Trophoblast cell (in vitro differentiated cells and primary cell): ENCODE measurements around the gene NXN.
"Not testable (repeated sequence)": the region's sequence is repeated elsewhere in the genome, so short reads cannot be mapped to it uniquely, and the experiment has no call there.

ENCODE experiments used
- DNase-seq, 2 donors: peaks; one replicate each; pipeline ENCODE4 v3.0.0-alpha.2; 2016
- H2AFZ ChIP-seq: 2 replicates; pipeline ENCODE4 v1.6.1; 2013; ENCODE audit warnings: low read length, moderate library complexity, mild to moderate bottlenecking; ENCODE audit not compliant: insufficient read depth, poor library complexity
- H2AK5ac ChIP-seq: 2 replicates; pipeline ENCODE4 v1.6.1; 2013; ENCODE audit warnings: mild to moderate bottlenecking, low read length
- H2BK120ac ChIP-seq: 2 replicates; pipeline ENCODE4 v1.6.1; 2013; ENCODE audit warnings: low read length, mild to moderate bottlenecking, moderate library complexity; ENCODE audit not compliant: insufficient read depth, poor library complexity
- H2BK12ac ChIP-seq: 2 replicates; pipeline ENCODE4 v1.6.1; 2013; ENCODE audit warnings: mild to moderate bottlenecking, low read length, moderate library complexity
- H2BK5ac ChIP-seq: 2 replicates; pipeline ENCODE4 v1.6.1; 2013; ENCODE audit warnings: low read length, low read depth, moderate library complexity, mild to moderate bottlenecking; ENCODE audit not compliant: poor library complexity
- H3K14ac ChIP-seq: 2 replicates; pipeline ENCODE4 v1.6.1; 2013; ENCODE audit warnings: mild to moderate bottlenecking, low read length
- H3K18ac ChIP-seq: 2 replicates; pipeline ENCODE4 v1.6.1; 2013; ENCODE audit warnings: mild to moderate bottlenecking, low read length
- H3K23ac ChIP-seq: 2 replicates; pipeline ENCODE4 v1.6.1; 2013; ENCODE audit warnings: low read length
- H3K27ac ChIP-seq: 2 replicates; pipeline ENCODE4 v1.5.1; 2013; ENCODE audit warnings: low read depth, mild to moderate bottlenecking, inconsistent platforms, low read length, moderate library complexity
- H3K27me3 ChIP-seq: 2 replicates; pipeline ENCODE4 v1.6.1; 2013; ENCODE audit warnings: inconsistent platforms, mild to moderate bottlenecking, low read length, moderate library complexity; ENCODE audit not compliant: insufficient read depth
- H3K36me3 ChIP-seq, 2 experiments: 1 replicate in 1 of 2; 2 replicates in 1 of 2; pipeline ENCODE4 v1.6.1; 2013; ENCODE audit warnings: low read length in 2 of 2, mild to moderate bottlenecking in 2 of 2, moderate library complexity in 1 of 2; ENCODE audit not compliant: insufficient read depth in 2 of 2, control insufficient read depth in 1 of 2
- H3K4ac ChIP-seq: 2 replicates; pipeline ENCODE4 v1.6.1; 2013; ENCODE audit warnings: low read depth, mild to moderate bottlenecking, low read length, moderate library complexity
- H3K4me1 ChIP-seq, 2 experiments: 1 replicate in 1 of 2; 2 replicates in 1 of 2; pipeline ENCODE4 v1.6.1; 2013; ENCODE audit warnings: low read length in 2 of 2, mild to moderate bottlenecking in 2 of 2, moderate library complexity in 1 of 2; ENCODE audit not compliant: insufficient read depth in 2 of 2, control insufficient read depth in 1 of 2
- H3K4me2 ChIP-seq: 2 replicates; pipeline ENCODE4 v1.6.1; 2013; ENCODE audit warnings: inconsistent platforms, mild to moderate bottlenecking, low read length, moderate library complexity
- H3K4me3 ChIP-seq: 2 replicates; pipeline ENCODE4 v1.5.1; 2013; ENCODE audit warnings: mild to moderate bottlenecking, low read depth, low read length, inconsistent platforms
- H3K79me1 ChIP-seq: one replicate; pipeline ENCODE4 v1.6.1; 2013; ENCODE audit warnings: low read length
- H3K79me2 ChIP-seq: 2 replicates; pipeline ENCODE4 v1.6.1; 2013; ENCODE audit warnings: low read length, mild to moderate bottlenecking; ENCODE audit not compliant: control insufficient read depth, insufficient read depth, poor library complexity
- H3K9ac ChIP-seq: 2 replicates; pipeline ENCODE4 v1.6.1; 2013; ENCODE audit warnings: mild to moderate bottlenecking, low read length
- H3K9me3 ChIP-seq: 2 replicates; pipeline ENCODE4 v1.6.1; 2013; ENCODE audit warnings: low read depth, mild to moderate bottlenecking, control low read depth, inconsistent platforms, low read length; ENCODE audit not compliant: insufficient read depth
- H4K12ac ChIP-seq: 2 replicates; pipeline ENCODE4 v1.6.1; 2013; ENCODE audit warnings: low read depth, mild to moderate bottlenecking, low read length, moderate library complexity
- H4K8ac ChIP-seq: 2 replicates; pipeline ENCODE4 v1.6.1; 2013; ENCODE audit warnings: low read depth, mild to moderate bottlenecking, low read length, moderate library complexity
- H4K91ac ChIP-seq: one replicate; pipeline ENCODE4 v1.6.1; 2013; ENCODE audit warnings: low read depth, mild to moderate bottlenecking, low read length, moderate library complexity
- WGBS: extraction: QIAGEN DNeasy Blood & Tissue Kit; methylation state at CpG from one replicate; pipeline ENCODE4 v1.1.7; 2013; ENCODE audit warnings: missing lambda C conversion rate; ENCODE audit not compliant: insufficient read length, insufficient coverage; ENCODE audit errors: extremely low coverage; 5-methylcytosine and 5-hydroxymethylcytosine counted together

NXN gene

DNA sequence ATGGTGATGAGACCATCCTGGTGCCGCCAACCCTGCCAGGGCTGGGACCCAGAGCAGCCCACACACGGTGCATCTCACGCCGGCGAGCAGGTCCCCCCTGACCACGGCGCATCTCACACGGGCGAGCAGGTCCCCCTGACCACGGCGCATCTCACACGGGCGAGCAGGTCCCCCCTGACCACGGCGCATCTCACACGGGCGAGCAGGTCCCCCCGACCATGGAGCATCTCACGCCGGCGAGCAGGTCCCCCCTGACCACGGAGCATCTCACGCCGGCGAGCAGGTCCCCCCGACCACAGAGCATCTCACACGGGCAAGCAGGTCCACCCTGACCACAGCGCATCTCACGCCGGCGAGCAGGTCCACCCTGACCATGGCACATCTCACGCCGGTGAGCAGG, 138.3 kb downstream of the NXN start:
- Histone ChIP-seq H3K27me3 (no peaks in the 10 kb centered on the region), H2BK12ac (no peak overlapping the region)

DNA sequence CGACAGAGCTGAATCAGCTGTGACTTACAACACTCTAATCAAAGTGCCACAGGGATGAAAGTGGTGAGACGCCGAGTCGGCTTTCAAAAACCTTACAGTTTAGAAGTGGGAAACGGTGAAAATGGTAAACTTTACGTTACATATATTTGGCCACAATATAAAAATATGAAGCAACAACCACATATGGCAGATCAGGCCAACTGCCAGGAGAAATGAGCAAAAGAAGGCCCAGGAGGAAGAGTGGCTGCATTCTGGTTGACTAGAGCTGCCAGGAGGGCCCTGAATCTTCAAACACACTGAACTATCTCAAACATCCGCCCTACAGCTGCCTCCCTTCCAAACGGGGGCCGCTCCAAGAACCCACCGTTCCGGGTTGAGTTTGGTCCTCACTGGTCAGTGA, 141.1 kb downstream of the NXN start:
- no CpG with 5 or more reads among the region's 11 CpGs for WGBS
- H3K18ac ChIP-seq = no peak overlapping the region

More for the DNA sequence above, 138.3 kb downstream of the NXN start:
- H3K23ac ChIP-seq = no peak overlapping the region
- H3K18ac ChIP-seq = no peak overlapping the region
- no peak overlapping the region for H3K4me2 ChIP-seq
- DNase-seq = no peak
- no peak overlapping the region for H3K4me3 ChIP-seq
- WGBS = no CpG with 5 or more reads among the region's 33 CpGs
- H2BK5ac ChIP-seq = no peak overlapping the region
- no peak overlapping the region for H4K91ac ChIP-seq
- no peak overlapping the region for H3K27ac ChIP-seq
- no peak overlapping the region for H4K8ac ChIP-seq
- peaks cover 0 to 2% of the 10 kb centered on the region in 2 experiments for H3K4me1 ChIP-seq
- H3K79me2 ChIP-seq = peaks cover 2% of the 10 kb centered on the region
- H3K9me3 ChIP-seq = peaks cover 6% of the 10 kb centered on the region
- peaks cover 5 to 10% of the 10 kb centered on the region in 2 experiments for H3K36me3 ChIP-seq
- H2BK120ac ChIP-seq = no peak overlapping the region
- no peak overlapping the region for H4K12ac ChIP-seq
- H3K14ac ChIP-seq = no peak overlapping the region
- H2AFZ ChIP-seq = no peak overlapping the region
- H3K4ac ChIP-seq = peak overlapping the region; percentile 8
- H3K79me1 ChIP-seq = peaks cover under 1% of the 10 kb centered on the region
- H2AK5ac ChIP-seq = no peak overlapping the region
- no peak overlapping the region for H3K9ac ChIP-seq

DNA sequence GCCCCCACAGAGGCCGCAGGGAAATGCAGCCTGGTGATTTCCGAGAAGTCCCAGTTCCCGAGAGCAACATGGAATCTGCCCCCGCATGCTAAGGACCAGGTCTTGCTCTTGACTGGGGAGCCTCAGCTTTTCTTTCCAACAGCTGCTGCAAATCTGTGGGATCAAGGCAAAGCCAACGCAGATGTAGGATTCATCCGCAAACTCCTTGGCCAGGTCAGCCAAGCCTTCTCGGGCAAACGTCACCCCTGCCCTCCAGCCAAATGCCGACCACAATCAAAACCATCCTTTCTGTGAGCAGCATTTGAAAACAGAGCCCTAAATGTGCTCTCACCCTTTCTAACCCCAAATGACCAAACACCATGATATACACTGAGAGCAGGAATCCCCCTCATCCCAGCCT, 143.4 kb downstream of the NXN start:
- H3K4ac ChIP-seq = peak overlapping the region; percentile 57
- no peak overlapping the region for H2BK5ac ChIP-seq
- H3K27ac ChIP-seq = no peak overlapping the region
- peak overlapping the region; percentile 66 for H2AK5ac ChIP-seq
- peak overlapping the region; percentile 46 for H2BK120ac ChIP-seq
- peaks cover 2 to 12% of the 10 kb centered on the region in 2 experiments for H3K4me1 ChIP-seq
- no peak overlapping the region for H3K4me2 ChIP-seq
- H3K9ac ChIP-seq = no peak overlapping the region
- no CpG with 5 or more reads among the region's 9 CpGs for WGBS
- no peak overlapping the region for H2AFZ ChIP-seq
- peak overlapping the region; percentile 41 for H3K18ac ChIP-seq
- no peak overlapping the region for H4K12ac ChIP-seq
- peaks cover 5% of the 10 kb centered on the region for H3K79me2 ChIP-seq
- peak overlapping the region; percentile 24 for H3K14ac ChIP-seq
- DNase-seq = no peak
- H3K9me3 ChIP-seq = no peaks in the 10 kb centered on the region
- peaks cover 6% of the 10 kb centered on the region for H3K79me1 ChIP-seq
- H4K91ac ChIP-seq = peak overlapping the region; percentile 35
- H2BK12ac ChIP-seq = peak overlapping the region; percentile 40
- no peaks in the 10 kb centered on the region for H3K27me3 ChIP-seq
- no peak overlapping the region for H3K23ac ChIP-seq
- peaks cover 2 to 4% of the 10 kb centered on the region in 2 experiments for H3K36me3 ChIP-seq
- H4K8ac ChIP-seq = peak overlapping the region; percentile 43
- H3K4me3 ChIP-seq = no peak overlapping the region

More for the DNA sequence above, 141.1 kb downstream of the NXN start:
- Histone ChIP-seq H3K4me1 (peaks cover 2 to 12% of the 10 kb centered on the region in 2 experiments), H2BK120ac (no peak overlapping the region), H2AFZ (no peak overlapping the region), H3K9me3 (peaks cover 4% of the 10 kb centered on the region), H3K4me3 (no peak overlapping the region), H3K27me3 (no peaks in the 10 kb centered on the region), H3K79me2 (peaks cover 5% of the 10 kb centered on the region), H3K9ac (no peak overlapping the region), H3K4ac (no peak overlapping the region), H2BK12ac (no peak overlapping the region), H3K14ac (no peak overlapping the region), H3K36me3 (peaks cover 5 to 10% of the 10 kb centered on the region in 2 experiments), H3K79me1 (peaks cover 6% of the 10 kb centered on the region), H3K4me2 (no peak overlapping the region), H3K23ac (no peak overlapping the region), H4K91ac (no peak overlapping the region), H4K8ac (no peak overlapping the region), H2AK5ac (no peak overlapping the region), H4K12ac (no peak overlapping the region), H3K27ac (no peak overlapping the region), H2BK5ac (no peak overlapping the region)
- DNase-seq = no peak

DNA sequence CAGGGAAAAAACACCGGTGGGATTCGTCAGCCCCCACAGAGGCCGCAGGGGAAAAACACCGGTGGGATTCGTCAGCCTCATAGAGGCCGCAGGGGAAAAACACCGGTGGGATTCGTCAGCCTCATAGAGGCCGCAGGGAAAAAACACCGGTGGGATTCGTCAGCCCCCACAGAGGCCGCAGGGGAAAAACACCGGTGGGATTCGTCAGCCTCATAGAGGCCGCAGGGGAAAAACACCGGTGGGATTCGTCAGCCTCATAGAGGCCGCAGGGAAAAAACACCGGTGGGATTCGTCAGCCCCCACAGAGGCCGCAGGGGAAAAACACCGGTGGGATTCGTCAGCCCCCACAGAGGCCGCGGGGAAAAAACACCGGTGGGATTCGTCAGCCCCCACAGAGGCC, 143.9 kb downstream of the NXN start:
- not testable (repeated sequence) for H3K14ac ChIP-seq, H2AK5ac ChIP-seq, H2BK12ac ChIP-seq, H3K9me3 ChIP-seq, H3K79me2 ChIP-seq, H4K8ac ChIP-seq, H3K9ac ChIP-seq, H2AFZ ChIP-seq, H3K79me1 ChIP-seq, H3K36me3 ChIP-seq, H3K27me3 ChIP-seq, H3K23ac ChIP-seq, DNase-seq, H3K18ac ChIP-seq, H3K4me2 ChIP-seq, H4K12ac ChIP-seq, H2BK120ac ChIP-seq, H2BK5ac ChIP-seq, H3K4me3 ChIP-seq
- H3K4me1 ChIP-seq = peaks cover 2 to 12% of the 10 kb centered on the region in 2 experiments
- H3K27ac ChIP-seq = peak overlapping the region; percentile 58
- peak overlapping the region; percentile 57 for H3K4ac ChIP-seq
- H4K91ac ChIP-seq = peak overlapping the region; percentile 35
- no CpG with 5 or more reads among the region's 27 CpGs for WGBS
